GM19452 (cell line): ENCODE measurements around the gene MPC2.
A peak's percentile ranks its signal among the peaks of the same experiment; 100 is the strongest.

ENCODE experiments used
- ATAC-seq: cut with Tn5 transposase; IDR thresholded peaks from one replicate; pipeline ENCODE4 v1.9.1; 2021; ENCODE audit not compliant: unreplicated experiment

The MPC2 gene

DNA sequence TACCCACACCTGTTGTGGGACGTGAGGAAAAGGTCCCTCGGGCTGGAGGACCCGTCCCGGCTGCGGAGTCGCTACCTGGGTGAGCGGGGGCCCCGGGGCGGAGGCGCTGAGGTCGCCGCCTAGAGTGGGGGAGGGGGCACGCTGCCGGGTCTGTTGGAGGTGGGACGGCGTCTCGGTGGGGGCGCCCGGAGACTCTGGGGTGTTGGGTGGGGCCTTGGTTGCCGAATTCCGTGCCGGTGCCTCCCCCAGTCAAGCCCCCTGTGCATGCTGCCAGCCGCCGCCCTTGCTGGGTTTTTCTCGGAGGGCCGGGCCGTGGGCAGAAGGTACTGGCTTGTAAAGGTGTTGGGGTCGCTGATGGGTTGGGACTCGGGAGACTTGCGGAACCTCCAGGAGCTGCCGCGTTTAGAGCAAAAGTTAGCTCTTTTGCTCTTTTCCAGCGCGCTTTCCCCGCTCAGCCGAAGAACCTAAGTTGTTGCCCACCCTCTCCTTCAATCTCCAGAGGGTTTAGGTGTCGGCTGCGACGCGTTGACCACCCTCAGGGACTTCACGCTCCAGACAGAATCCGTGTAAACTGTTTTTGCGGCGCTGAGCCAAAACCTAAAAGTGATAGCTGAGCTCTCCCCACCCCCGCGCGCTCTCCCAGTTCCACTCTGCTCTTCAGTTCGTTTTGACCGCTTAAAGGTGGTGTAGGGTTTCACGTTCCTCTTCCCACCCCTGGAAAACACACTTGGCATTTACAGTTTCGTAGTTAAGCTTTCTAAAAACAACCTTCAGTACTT lies at the start of gene MPC2:
MPC2 (minus strand) TSS at position 143 of the 779 bp plus-strand sequence. CDS start 1,231 bp downstream, outside the sequence.
- ATAC-seq = peak; percentile 2

DNA sequence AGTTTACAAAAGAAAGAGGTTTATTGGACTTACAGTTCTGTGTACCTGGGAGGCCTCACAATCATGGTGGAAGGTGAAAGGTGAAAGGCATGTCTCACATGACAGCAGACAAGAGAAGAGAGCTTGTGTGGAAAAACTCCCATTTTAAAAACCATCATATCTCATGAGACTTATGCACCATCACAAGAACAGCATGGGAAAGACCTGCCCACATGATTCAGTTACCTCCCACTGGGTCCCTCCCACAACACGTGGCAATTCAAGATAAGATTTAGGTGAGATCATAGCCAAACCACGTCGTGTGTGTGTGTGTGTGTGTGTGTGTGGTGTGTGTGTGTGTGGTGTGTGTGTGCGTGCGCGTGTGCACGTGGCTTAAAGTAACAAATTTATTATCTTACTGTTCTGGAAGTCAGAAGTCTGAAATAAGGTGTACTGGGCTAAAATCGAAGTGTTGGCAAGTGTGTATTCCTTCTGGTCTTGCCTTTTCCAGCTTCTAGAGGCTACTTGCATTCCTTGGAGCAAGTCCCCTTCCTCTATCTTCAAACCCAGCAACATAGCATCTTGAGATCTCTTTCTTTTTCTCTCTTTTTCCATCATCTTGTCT lies 48.1 kb upstream of the MPC2 start:
- no peak for ATAC-seq

DNA sequence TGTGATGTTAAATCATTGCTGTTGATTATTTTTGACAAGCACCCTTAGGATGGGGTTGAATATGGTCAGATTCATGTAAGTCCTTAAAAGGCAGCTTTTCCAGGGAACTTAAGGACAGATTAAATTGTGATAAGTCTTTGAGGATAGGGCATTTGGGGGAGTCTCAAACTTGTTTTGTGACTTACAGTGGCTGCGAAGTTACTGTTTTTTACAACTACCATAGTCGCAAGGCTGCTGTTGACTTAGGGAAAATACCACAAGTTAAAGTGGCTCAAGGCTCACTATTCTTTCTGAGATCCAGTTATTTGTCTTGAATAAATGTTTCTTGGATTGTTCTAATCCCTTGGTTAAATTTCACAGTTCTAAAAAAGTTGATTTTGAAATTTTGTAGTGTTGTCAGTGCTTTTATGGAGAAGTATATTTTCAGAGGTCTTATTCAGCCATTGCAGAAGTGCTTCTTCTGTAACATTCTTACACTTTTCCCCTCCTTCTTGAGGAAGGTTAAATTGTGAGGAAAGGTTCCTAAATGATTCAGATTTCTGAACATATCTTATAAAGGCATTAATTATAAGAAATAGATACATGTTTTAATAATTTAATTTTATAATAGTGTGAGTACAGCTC lies 47.0 kb upstream of the MPC2 start:
- ATAC-seq = no peak

DNA sequence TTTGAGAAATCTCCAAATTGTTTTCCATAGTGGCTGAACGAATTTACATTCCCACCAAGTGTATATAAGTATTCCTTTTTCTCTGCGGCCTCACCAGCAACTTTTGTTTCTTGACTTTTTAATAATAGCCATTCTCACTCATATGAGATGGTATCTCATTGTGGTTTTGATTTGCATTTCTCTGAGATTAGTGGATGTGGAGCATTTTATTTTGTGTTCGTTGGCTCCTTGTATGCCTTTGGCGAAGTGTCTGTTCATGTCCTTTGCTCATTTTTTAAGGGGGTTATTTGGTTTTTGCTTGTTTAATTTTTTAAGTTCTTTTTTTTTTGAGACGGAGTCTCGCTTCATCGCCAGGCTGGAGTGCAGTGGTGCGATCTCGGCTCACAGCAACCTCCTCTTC lies 45.1 kb upstream of the MPC2 start:
- ATAC-seq = no peak

DNA sequence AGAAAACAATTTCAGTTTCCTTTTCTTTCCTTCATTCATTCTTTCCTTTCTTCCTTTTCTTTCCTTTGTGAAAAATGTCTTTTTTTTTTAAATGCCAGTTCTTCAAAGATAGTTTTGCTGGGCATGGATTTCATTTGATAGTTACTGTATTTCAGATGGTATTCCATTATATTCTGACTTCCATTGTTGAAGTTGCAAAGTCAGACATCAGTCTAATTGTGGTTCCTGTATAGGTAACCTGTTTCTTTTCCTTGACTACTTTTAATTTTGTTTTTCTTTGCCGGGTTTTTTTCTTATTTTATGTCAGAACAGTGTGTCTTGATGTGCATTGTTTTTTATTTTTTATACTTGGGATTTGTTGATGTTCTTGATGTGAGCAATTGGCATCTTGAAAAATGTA lies 40.4 kb upstream of the MPC2 start:
- ATAC-seq = no peak

DNA sequence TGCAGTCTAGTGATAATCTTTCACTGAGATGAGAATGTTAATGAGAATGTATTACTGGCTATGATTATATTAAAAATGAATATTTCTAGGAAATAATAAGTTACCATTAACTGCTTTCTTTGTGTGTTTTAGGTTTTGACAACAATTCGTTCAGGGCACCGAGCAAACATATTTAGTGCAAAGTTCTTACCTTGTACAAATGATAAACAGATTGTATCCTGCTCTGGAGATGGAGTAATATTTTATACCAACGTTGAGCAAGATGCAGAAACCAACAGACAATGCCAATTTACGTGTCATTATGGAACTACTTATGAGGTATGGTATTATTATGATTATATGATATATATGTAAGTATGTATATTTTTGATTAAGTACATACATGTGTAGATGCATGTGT lies 37.8 kb upstream of the MPC2 start:
- no peak for ATAC-seq

DNA sequence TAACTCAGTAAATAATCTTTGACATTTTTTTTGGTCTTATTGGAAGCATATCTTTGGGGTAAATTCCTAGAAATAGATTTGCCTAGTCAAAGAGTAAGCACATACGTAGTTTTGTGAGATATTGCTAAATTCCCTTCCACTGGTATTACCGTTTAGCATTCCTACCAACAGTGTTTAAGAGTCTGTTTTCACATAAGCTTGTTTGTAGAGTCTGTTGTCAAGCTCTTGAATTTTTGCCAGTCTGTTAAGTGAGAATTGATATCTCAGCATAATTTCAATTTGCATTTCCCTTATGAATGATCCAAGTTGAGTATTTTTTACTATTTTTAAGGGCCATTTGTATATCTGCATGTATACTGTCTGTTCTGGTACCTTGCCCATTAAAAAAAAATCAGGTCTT lies 37.0 kb upstream of the MPC2 start:
- no peak for ATAC-seq

DNA sequence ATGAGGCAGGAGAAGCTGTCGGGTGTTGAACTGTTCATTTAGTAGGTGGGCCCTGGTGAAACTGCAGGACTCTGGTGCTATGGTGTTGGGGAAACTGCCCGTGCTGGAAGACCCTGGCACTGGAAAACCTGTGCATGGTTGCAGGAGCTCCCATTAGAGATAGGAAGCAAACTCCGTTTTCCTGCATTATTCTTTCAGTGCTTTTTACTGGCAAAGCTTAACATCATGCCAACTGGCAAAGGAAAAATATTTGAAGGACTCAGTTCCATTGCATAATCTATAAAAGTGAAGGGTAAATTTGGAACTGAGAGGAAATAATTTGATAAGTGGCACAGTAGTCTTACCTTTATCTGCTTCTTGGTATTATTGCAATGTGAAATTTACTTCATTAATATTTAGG lies 31.7 kb upstream of the MPC2 start:
- ATAC-seq = no peak

DNA sequence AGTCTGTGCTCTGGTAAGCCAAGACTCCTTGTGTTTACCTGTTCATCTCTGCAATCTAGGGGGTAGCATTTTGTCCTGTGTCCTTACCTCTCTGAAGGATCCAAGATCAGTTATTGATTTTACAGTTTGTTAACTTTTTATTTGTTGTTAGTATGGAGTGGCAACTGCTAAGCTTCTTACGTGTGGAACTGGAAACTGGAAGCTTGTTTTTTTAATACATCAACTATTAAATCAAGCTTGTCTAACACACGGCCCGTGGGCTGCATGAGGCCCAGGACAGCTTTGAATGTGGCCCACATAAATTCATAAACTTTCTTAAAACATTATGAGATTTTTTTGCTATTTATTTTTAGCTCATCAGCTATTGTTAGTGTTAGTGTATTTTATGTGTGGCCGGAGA lies 29.2 kb upstream of the MPC2 start:
- ATAC-seq = no peak

DNA sequence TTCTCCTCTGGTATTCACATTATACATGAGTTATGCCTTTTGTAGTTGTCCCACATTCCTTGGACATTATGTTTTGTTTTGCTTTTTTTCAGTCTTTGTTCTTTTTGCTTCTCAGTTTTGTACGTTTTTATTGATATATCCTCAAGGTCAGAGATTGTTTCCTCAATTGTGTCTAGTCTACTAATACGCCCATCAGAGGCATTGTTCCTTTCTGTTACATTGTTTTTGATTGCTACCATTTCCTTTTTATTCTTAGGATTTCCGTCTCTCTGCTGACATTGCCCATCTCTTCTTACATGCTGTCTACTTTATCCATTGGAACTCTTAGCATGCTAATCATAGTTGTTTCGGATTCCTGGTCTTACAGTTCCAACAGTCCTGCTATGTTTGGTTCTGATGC lies 27.8 kb upstream of the MPC2 start:
- ATAC-seq = no peak

DNA sequence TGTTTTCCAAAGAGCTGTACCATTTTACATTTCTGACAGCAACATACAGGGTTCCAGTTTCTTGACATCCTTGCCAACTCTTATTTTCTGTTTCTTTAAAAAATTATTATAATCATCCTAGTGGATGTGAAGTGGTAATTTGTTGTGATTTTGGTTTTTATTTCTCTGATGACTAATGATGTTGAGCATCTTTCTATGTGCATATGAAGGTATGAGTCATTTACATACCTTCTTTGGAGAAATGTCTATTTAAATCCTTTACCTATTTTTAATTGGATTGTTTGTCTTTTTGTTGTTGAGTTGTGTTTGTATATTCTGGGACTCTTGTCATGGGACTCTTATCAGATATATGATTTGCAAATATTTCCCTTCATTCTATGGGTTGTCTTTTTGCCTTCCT lies 20.8 kb upstream of the MPC2 start:
- no peak for ATAC-seq

DNA sequence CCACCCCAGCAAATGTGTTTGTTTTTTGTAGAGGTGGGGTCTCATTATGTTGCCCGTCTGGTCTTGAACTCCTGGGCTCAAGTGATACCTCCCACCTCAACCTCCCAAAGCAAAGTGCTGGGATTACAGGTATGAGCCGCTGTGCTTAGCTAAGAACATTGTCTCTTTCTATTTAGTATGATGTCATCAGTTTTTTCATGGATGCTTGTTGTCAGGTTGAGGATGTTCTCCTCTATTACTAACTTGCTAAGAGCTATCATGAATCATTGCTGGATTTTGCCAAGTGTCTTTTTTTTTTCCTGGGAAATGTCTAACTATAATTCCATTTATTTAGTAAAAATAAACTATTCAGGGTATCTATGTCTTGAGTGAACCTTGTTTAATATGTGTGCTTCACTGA lies 19.0 kb upstream of the MPC2 start:
- no peak for ATAC-seq

DNA sequence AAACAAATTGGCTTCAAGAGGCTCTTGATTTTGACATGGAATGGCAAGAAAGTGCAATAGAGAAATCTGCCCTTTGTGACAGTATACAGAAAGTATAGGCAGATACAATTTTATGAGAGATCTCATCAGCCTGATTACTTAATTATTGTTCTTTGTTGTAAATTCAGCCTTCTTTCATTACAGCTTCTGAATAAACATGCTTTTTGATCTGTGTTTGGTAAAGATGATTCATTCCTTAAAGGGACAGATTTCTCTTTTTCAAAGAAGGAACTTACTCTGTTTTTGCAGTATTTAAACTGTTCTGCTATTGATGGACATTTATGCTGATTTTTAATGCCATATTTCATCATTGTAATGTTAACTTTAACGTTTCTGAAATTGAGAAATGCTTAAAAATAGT lies 13.7 kb upstream of the MPC2 start:
- ATAC-seq = no peak

DNA sequence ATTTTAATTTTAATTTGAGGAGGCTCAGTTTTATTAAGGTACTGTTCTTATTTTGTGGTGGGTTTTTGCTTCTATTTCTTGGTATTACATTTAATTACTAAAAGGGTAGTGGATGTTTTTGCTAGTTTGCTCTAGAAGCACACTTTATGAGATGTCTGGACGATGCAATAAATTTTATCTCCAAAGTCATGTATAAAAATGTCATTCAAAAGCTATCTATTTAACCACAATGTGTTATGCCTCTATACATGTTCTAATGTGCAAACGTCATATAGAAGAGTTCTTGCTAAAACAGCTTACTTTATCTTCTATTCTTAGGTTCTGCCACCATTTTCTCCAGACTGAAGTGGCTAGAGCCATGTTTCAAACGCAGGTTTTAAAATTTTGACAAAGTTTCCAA lies 12.9 kb upstream of the MPC2 start:
- no peak for ATAC-seq

DNA sequence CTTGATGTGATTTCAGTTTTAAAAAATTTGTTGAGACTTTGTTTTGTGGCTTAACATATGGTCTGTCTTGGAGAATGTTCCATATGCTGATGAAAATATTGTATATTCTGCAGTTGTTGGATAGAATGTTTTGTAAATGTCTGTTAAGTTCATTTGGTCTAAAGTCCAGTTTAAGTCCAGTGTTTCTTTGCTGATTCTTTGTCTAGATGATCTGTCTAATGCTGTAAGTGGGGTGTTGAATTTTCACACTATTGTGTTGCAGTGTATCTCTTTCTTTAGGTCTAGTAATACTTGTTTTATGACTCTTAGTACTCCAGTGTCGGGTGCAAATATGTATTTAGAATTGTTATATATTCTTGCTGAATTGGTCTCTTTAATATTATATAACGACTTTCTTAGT lies 10.9 kb upstream of the MPC2 start:
- no peak for ATAC-seq

DNA sequence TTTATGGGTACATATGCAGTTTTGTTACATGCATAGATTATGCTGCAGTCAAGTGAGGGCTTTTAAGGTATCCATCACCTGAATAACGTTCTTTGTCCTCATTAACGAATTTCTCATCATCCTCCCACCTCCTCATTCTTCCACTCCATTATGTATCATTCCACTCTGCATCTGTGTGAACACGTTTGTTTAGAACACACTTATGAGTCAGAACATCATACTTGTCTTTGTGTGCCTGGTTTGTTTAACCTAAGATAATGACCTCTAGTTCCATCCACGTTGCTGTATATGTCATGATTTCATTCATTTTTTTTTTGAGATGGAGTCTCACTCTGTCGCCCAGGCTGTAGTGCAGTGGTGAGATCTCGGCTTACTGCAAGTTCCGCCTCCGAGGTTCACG lies 6.7 kb upstream of the MPC2 start:
- ATAC-seq = no peak

DNA sequence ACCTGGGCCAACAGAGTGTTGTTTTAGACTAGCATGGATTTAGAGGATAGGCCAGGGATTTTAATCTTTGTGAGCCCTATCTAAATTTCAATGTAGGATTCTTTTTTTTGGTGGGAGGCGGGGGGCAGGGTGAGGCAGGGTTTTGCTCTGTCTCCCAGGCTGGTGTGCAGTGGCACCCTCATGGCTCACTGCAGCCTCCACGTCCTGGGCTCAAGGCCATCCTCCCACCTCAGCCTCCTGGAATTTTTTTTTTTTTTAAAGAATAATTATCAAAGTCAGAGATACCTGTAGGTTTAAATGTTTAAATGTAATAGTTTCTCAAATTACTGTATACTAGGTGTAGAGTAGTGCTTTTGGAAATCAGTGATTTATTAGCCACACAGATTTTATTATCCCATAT lies 3.4 kb upstream of the MPC2 start:
- no peak for ATAC-seq

DNA sequence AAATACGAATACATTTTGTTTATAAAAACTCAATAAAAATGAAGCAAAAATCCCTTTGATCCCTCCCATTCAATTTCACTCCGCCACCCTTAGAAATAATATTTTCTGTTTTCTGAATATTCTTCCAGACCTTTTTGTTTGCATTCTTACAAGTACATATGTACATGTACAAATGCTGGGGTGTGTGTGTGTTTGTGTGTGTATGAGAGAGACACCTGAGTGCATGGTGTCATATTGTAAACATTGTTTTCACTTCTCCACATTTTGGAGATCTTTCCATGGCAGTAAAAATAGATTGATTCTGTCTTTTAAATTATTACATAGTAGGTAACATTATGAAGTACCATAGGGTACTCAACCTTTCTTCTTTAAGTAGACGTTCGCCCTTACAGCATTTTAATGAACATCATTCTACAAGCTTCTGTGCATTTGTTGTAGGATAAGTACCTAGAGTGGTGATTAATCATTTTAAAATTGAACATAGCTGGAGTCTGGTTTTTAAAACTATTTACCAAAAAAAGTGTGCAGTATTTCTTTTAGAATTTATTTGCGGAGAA lies 1.3 kb upstream of the MPC2 start:
- no peak for ATAC-seq

DNA sequence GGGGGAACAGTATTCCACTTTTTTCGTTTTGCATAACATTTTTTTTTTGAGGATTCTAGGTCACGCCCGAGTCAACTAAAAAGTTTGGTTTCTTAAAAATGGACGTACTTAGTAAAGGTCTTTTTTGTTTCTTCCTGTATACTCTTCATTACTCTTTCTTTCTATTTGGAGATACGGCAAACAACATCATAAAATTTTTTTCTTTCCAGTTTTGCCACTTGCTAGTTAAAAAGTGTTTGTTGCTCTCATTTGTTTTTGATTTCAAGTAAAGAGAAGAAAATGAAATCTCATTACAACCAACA lies 788 bp upstream of the MPC2 start:
- no peak for ATAC-seq

DNA sequence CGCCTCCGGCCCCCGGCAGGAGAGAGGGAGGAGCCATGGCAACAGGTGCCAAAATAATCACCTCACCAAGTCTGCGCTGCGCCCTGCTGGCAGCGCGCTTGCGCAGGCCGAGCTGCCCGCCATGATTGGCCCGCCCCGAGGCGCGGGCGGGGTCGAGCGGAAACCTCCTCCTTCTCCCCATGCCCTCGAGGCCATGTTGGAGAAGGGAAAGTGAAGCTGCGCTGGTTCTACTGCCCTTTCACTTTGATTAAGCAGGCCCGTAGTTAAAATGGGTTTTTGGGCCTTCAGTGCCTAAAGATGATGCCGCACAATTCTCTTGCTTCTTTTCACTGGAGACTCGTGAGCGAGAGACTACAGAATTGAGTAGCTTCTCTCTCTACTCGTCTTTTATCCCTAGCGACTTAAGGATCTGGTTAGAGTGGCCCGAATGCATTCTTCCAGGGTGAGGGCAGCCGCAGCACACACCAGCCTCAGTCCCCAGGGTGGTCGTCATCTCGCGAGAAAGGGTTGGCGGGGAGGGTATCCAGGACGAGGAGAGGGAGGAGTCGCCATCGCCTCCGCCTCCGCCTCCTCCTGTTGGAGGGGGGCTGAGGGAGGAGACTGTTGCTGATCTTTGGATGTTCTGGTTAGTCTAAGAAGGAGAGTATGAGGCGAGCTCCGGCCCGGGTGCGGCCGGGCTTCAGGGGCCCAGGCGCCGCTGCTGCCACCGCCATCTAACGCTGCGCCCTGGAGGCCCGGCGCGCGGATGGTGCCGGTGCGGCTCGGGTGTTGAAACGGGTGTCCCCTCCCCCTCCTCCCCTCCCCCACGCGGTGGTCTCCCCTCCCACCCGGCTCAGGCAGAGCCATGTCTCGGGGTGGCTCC lies 573 bp downstream of the MPC2 start, which contains the start of gene DCAF6:
DCAF6 (plus strand) TSS at position 616 of the 862 bp plus-strand sequence; CDS start at position 845, 229 bp downstream.
- peak; percentile 82 for ATAC-seq
